Renal cortex interstitium (tissue), 11 donors: ENCODE measurements around the gene NBL1. TPM values are rescaled to one million over a fixed set of nuclear protein-coding genes. Genes with fewer than 3 reads are reported as not detected.
"Not testable (repeated sequence)": the region's sequence is repeated elsewhere in the genome, so short reads cannot be mapped to it uniquely, and the experiment has no call there.

Experiments used
- DNase-seq, 11 donors: peaks; one replicate each; pipeline ENCODE4 v3.0.0-alpha.2; 2013; ENCODE audit warnings: low read depth in 9 of 11, low spot score in 4 of 11; ENCODE audit errors: extremely low read depth in 1 of 11
- polyA plus RNA-seq, 3 donors: library from polyadenylated mRNA; unstranded; fragments of 120-200 nt; gene quantifications; one replicate each; pipeline ENCODE4 v1.2.1, GENCODE V29; 2013; ENCODE audit not compliant: insufficient read length in 3 of 3

The NBL1 gene
- polyA plus RNA-seq, 3 donors, result 18.2 to 28.9 (median 28.4) TPM

GRCh38 chr1:19639228-19639627 lies 4.9 kb upstream of the NBL1 start:
- DNase-seq, result not testable (repeated sequence)

GRCh38 chr1:19639999-19640362 lies 4.1 kb upstream of the NBL1 start:
- DNase-seq, result no peak

GRCh38 chr1:19640363-19641316 lies 3.5 kb upstream of the NBL1 start:
- DNase-seq, result no peak

GRCh38 chr1:19643121-19643520 lies 990 bp upstream of the NBL1 start:
- no peak for DNase-seq

GRCh38 chr1:19644395-19644680 lies 227 bp downstream of the NBL1 start:
- no peak for DNase-seq

- DNase-seq, result no peak
These were observed 735 bp downstream of the NBL1 start for GRCh38 chr1:19644681-19645410.

GRCh38 chr1:19645411-19646251 lies 1.5 kb downstream of the NBL1 start:
- DNase-seq, result no peak

GRCh38 chr1:19646377-19647319 lies 2.5 kb downstream of the NBL1 start:
- DNase-seq, result no peak

GRCh38 chr1:19647643-19648042 lies 3.5 kb downstream of the NBL1 start:
- DNase-seq, result no peak

GRCh38 chr1:19648239-19648638 lies 4.1 kb downstream of the NBL1 start:
- no peak for DNase-seq

GRCh38 chr1:19648689-19649088 lies 4.6 kb downstream of the NBL1 start:
- DNase-seq, result no peak

- no peak for DNase-seq
These were observed 6.5 kb downstream of the NBL1 start for GRCh38 chr1:19650416-19651140.

GRCh38 chr1:19651141-19651737 lies 7.1 kb downstream of the NBL1 start:
- no peak for DNase-seq

- no peak for DNase-seq
These were observed 10.3 kb downstream of the NBL1 start for GRCh38 chr1:19654386-19654785.

GRCh38 chr1:19654886-19655717 lies 11.0 kb downstream of the NBL1 start:
- DNase-seq, result no peak

- no peak for DNase-seq
These were observed 11.6 kb downstream of the NBL1 start for GRCh38 chr1:19655718-19656080.
